Activated naive CD4-positive, alpha-beta T cell treated with anti-CD3 and anti-CD28 coated beads for 36 hours (primary cell): ENCODE results near the gene CATSPERD. TPM values are rescaled to one million over a fixed set of nuclear protein-coding genes. Genes with fewer than 3 reads are reported as not detected.
"Not testable (repeated sequence)": the region's sequence is repeated elsewhere in the genome, so short reads cannot be mapped to it uniquely, and the experiment has no call there.

Source experiments
- CTCF ChIA-PET: fragments of 350-600 bp; sonication (Branson Sonifier 250); formaldehyde crosslinking; loops from one replicate; lab custom pipeline; 2021; ENCODE audit warnings: antibody characterized with exemption; lab: Charles Lee
- DNase-seq: peaks from one replicate; pipeline ENCODE4 v3.0.0-alpha.2; 2020
- H3K27ac Mint-ChIP-seq: one replicate; pipeline ENCODE4 v1.8.0; 2021; ENCODE audit warnings: mild to moderate bottlenecking, mixed read lengths
- H3K27me3 Mint-ChIP-seq: one replicate; pipeline ENCODE4 v1.8.0; 2021; ENCODE audit warnings: low read depth, mixed read lengths
- H3K36me3 Mint-ChIP-seq: one replicate; pipeline ENCODE4 v1.8.0; 2021; ENCODE audit warnings: low read depth, mixed read lengths
- H3K4me1 Mint-ChIP-seq: one replicate; pipeline ENCODE4 v1.8.0; 2021; ENCODE audit warnings: low read depth, mixed read lengths
- H3K4me3 Mint-ChIP-seq: one replicate; pipeline ENCODE4 v1.8.0; 2021; ENCODE audit warnings: mild to moderate bottlenecking, moderate library complexity, mixed read lengths
- H3K9me3 Mint-ChIP-seq: one replicate; pipeline ENCODE4 v1.8.0; 2021; ENCODE audit warnings: mixed read lengths
- intact Hi-C: fragments of 100-400 bp; cut with micrococcal nuclease; formaldehyde crosslinking; loops from one replicate; pipeline ENCODE4 v1.15.1; 2023
- total RNA-seq, 2 experiments: library from RNA; stranded (reverse); gene quantifications; one replicate each; pipeline ENCODE4 v1.2.3, GENCODE V29; 2021

Gene CATSPERD
- total RNA-seq, 2 experiments from 2014 or later: not detected

GRCh38 chr19:5733172-5733571 is 12.7 kb downstream of the CATSPERD start:
- intact Hi-C loops, H3K36me3 Mint-ChIP-seq: not testable (repeated sequence)

GRCh38 chr19:5738423-5738822 is 18.0 kb downstream of the CATSPERD start:
- intact Hi-C loops: no loop called here
- H3K36me3 Mint-ChIP-seq: no peaks in the 10 kb centered on the region
- CTCF ChIA-PET: no interaction called here
- H3K4me1 Mint-ChIP-seq: no peaks in the 10 kb centered on the region
- DNase-seq: no peak
- peaks cover 3% of the 10 kb centered on the region for H3K9me3 Mint-ChIP-seq
- H3K27ac Mint-ChIP-seq: no peak overlapping the region
- no peaks in the 10 kb centered on the region for H3K27me3 Mint-ChIP-seq
- no peak overlapping the region for H3K4me3 Mint-ChIP-seq

More at GRCh38 chr19:5733172-5733571, 12.7 kb downstream of the CATSPERD start:
- DNase-seq, H3K4me3 Mint-ChIP-seq, H3K4me1 Mint-ChIP-seq, H3K9me3 Mint-ChIP-seq, H3K27ac Mint-ChIP-seq, H3K27me3 Mint-ChIP-seq: not testable (repeated sequence)
- CTCF ChIA-PET: interaction anchor here (0.6 to 0.7 kb wide), 4 partner anchors 9 to 1224 kb away, joined by 3 to 5 read pairs (median 4); no protein-coding TSS in a partner anchor

DNA sequence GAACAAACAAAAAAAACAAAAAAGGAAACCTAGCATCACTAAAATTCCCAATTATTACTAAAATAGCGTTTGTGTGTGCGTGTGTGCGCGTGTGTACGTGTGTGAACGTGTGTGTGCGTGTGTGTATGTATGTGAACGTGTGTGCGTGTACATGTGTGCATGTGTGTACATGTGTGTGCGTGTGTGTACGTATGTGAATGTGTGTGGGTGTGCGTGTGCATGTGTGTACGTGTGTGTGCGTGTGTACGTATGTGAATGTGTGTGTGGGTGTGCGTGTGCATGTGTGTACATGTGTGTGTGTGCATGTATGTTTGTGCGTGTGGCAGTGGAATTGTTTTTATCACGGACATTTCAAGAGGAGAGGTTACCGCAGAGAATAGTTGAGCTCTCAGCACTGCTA is 21.6 kb downstream of the CATSPERD start:
- Mint-ChIP-seq H3K4me1 (no peaks in the 10 kb centered on the region), H3K36me3 (no peaks in the 10 kb centered on the region), H3K4me3 (no peak overlapping the region), H3K27ac (no peak overlapping the region), H3K27me3 (peaks cover 2% of the 10 kb centered on the region), H3K9me3 (peaks cover 3% of the 10 kb centered on the region)
- CTCF ChIA-PET: interaction anchor here (0.6 kb wide), 1 partner anchor 9 kb away, joined by 4 read pairs; no protein-coding TSS in a partner anchor
- intact Hi-C loops: no loop called here
- no peak for DNase-seq

DNA sequence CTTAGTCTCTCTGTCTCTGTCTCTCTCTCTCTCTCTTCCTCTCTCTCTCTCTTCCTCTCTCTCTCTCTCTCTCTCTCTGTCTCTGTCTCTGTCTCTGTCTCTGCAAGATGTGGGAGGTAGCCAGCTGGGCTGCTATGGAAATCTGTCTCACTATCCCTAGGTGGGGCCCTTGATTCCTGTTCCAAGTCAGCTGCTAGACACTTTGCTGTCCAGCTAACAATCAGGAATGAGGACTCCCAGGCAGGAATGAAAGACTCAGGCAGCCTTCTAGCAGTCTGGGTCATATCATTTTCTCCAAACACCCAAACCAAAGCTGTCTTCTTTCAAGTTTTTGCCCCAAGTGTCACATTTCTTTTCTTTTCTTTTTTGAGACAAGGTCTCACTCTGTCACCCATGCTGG is 23.2 kb downstream of the CATSPERD start:
- CTCF ChIA-PET: interaction anchor here (0.7 kb wide), 1 partner anchor 38 kb away, joined by 3 read pairs; no protein-coding TSS in a partner anchor

DNA sequence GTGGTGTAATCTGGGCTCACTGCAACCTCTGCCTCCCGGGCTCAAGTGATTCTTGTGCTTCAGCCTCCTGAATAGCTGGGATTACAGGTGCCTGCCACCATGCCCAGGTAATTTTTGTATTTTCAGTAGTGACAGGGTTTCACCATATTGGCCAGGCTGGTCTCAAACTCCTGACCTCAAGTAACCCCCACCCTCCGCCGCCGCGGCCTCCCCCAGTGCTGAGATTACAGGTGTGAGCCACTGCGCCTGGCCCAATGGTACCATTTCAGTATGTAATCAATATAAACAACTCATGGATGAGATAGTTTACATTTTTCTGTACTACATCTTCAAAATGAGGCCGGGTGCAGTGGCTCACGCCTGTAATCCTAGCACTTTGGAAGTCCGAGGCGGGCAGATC is 24.6 kb downstream of the CATSPERD start:
- CTCF ChIA-PET, H3K4me3 Mint-ChIP-seq, intact Hi-C loops, H3K36me3 Mint-ChIP-seq, H3K4me1 Mint-ChIP-seq, DNase-seq, H3K9me3 Mint-ChIP-seq, H3K27me3 Mint-ChIP-seq, H3K27ac Mint-ChIP-seq: not testable (repeated sequence)

More for the DNA sequence above, 23.2 kb downstream of the CATSPERD start:
- intact Hi-C loops: no loop called here
- Mint-ChIP-seq H3K27ac (no peak overlapping the region), H3K9me3 (peaks cover 3% of the 10 kb centered on the region), H3K36me3 (no peaks in the 10 kb centered on the region), H3K27me3 (peaks cover 2% of the 10 kb centered on the region), H3K4me1 (no peaks in the 10 kb centered on the region), H3K4me3 (no peak overlapping the region)
- no peak for DNase-seq

- H3K27me3 Mint-ChIP-seq, intact Hi-C loops, H3K9me3 Mint-ChIP-seq, H3K4me3 Mint-ChIP-seq, H3K4me1 Mint-ChIP-seq, H3K36me3 Mint-ChIP-seq, CTCF ChIA-PET, DNase-seq, H3K27ac Mint-ChIP-seq: not testable (repeated sequence)
Observed at GRCh38 chr19:5748920-5749319, 28.5 kb downstream of the CATSPERD start.

GRCh38 chr19:5749505-5749904 is 29.1 kb downstream of the CATSPERD start:
- Mint-ChIP-seq H3K36me3 (no peaks in the 10 kb centered on the region), H3K4me1 (no peaks in the 10 kb centered on the region), H3K27me3 (peaks cover 2% of the 10 kb centered on the region), H3K4me3 (no peak overlapping the region), H3K27ac (no peak overlapping the region), H3K9me3 (no peaks in the 10 kb centered on the region)
- DNase-seq: no peak
- CTCF ChIA-PET: no interaction called here
- intact Hi-C loops: no loop called here

- no peaks in the 10 kb centered on the region for H3K4me1 Mint-ChIP-seq
Observed at GRCh38 chr19:5751709-5752108, 31.3 kb downstream of the CATSPERD start.

GRCh38 chr19:5753743-5754142 is 33.3 kb downstream of the CATSPERD start:
- intact Hi-C loops: no loop called here
- Mint-ChIP-seq H3K4me3 (no peak overlapping the region), H3K36me3 (no peaks in the 10 kb centered on the region), H3K27me3 (peaks cover 2% of the 10 kb centered on the region), H3K9me3 (no peaks in the 10 kb centered on the region), H3K27ac (no peak overlapping the region), H3K4me1 (no peaks in the 10 kb centered on the region)
- CTCF ChIA-PET: no interaction called here
- DNase-seq: no peak

More at GRCh38 chr19:5751709-5752108, 31.3 kb downstream of the CATSPERD start:
- Mint-ChIP-seq H3K27me3 (peaks cover 2% of the 10 kb centered on the region), H3K36me3 (no peaks in the 10 kb centered on the region), H3K27ac (no peak overlapping the region), H3K4me3 (no peak overlapping the region), H3K9me3 (no peaks in the 10 kb centered on the region)
- CTCF ChIA-PET: no interaction called here
- DNase-seq: no peak
- intact Hi-C loops: no loop called here

GRCh38 chr19:5762608-5763217 is 42.3 kb downstream of the CATSPERD start:
- H3K4me3 Mint-ChIP-seq: no peak overlapping the region
- no peaks in the 10 kb centered on the region for H3K9me3 Mint-ChIP-seq
- no peak for DNase-seq

DNA sequence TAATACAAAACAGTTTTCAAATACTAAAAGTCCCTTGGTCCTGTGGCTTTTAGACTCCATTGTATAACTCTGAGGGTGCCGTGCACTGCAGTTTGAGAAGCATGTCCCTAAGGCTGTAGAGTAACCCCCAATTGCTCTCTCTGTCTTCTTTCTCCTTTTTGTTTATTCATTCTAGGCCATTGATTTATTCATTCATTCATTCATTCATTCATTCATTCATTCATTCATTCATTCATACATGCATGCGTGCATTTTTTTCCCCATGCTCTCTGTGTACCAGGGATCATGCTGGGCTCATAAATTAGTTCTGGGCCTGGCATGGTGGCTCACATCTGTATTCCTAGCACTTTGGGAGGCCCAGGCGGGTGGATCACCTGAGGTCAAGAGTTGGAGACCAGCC is 44.8 kb downstream of the CATSPERD start:
- H3K27ac Mint-ChIP-seq: no peak overlapping the region
- DNase-seq: no peak
- H3K36me3 Mint-ChIP-seq: no peaks in the 10 kb centered on the region
- H3K4me3 Mint-ChIP-seq: no peak overlapping the region
- no peaks in the 10 kb centered on the region for H3K4me1 Mint-ChIP-seq
- no peaks in the 10 kb centered on the region for H3K27me3 Mint-ChIP-seq
- CTCF ChIA-PET: no interaction called here
- no peaks in the 10 kb centered on the region for H3K9me3 Mint-ChIP-seq
- intact Hi-C loops: no loop called here

More at GRCh38 chr19:5762608-5763217, 42.3 kb downstream of the CATSPERD start:
- Mint-ChIP-seq H3K36me3 (no peaks in the 10 kb centered on the region), H3K4me1 (no peaks in the 10 kb centered on the region), H3K27ac (no peak overlapping the region), H3K27me3 (no peaks in the 10 kb centered on the region)
- CTCF ChIA-PET: no interaction called here
- intact Hi-C loops: no loop called here

- no peak overlapping the region for H3K4me3 Mint-ChIP-seq
- intact Hi-C loops: no loop called here
- no peak overlapping the region for H3K27ac Mint-ChIP-seq
- CTCF ChIA-PET: interaction anchor here (0.6 kb wide), 1 partner anchor 73 kb away, joined by 3 read pairs; no protein-coding TSS in a partner anchor
- H3K27me3 Mint-ChIP-seq: no peaks in the 10 kb centered on the region
- H3K9me3 Mint-ChIP-seq: no peaks in the 10 kb centered on the region
- no peaks in the 10 kb centered on the region for H3K36me3 Mint-ChIP-seq
- no peak for DNase-seq
- no peaks in the 10 kb centered on the region for H3K4me1 Mint-ChIP-seq
Observed at GRCh38 chr19:5767949-5768348, 47.5 kb downstream of the CATSPERD start.

GRCh38 chr19:5772416-5772815 is 52.0 kb downstream of the CATSPERD start:
- H3K36me3 Mint-ChIP-seq: no peaks in the 10 kb centered on the region
- CTCF ChIA-PET: no interaction called here
- no peaks in the 10 kb centered on the region for H3K9me3 Mint-ChIP-seq
- no peaks in the 10 kb centered on the region for H3K27me3 Mint-ChIP-seq
- H3K4me3 Mint-ChIP-seq: no peak overlapping the region
- H3K27ac Mint-ChIP-seq: no peak overlapping the region
- H3K4me1 Mint-ChIP-seq: no peaks in the 10 kb centered on the region
- no peak for DNase-seq
- intact Hi-C loops: loop anchor here (2.0 kb wide), 1 partner anchor 250 kb away; no protein-coding TSS in a partner anchor
